Transverse colon (tissue), 4 donors: ENCODE measurements around the gene TRRAP. TPM values are rescaled to one million over a fixed set of nuclear protein-coding genes. Genes with fewer than 3 reads are reported as not detected.

ENCODE experiments used
- DNase-seq: peaks from one replicate; pipeline ENCODE4 v3.0.0-alpha.2; 2019
- H3K27ac ChIP-seq, 4 donors: fragments of 200-600 bp; sonication (generic); 2 replicates each; pipeline ENCODE4 v1.5.1; 2016 to 2018; ENCODE audit warnings: inconsistent platforms in 4 of 4
- H3K27me3 ChIP-seq: fragments of 200-600 bp; sonication (generic); 2 replicates; pipeline ENCODE4 v1.5.1; 2017; ENCODE audit warnings: inconsistent platforms
- H3K36me3 ChIP-seq, 4 donors: fragments of 200-600 bp; sonication (generic); 2 replicates each; pipeline ENCODE4 v1.5.1; 2017 to 2019; ENCODE audit warnings: inconsistent platforms in 4 of 4
- H3K4me1 ChIP-seq, 4 donors: fragments of 200-600 bp; sonication (generic); 2 replicates each; pipeline ENCODE4 v1.5.1; 2017 to 2020; ENCODE audit warnings: inconsistent platforms in 4 of 4
- H3K4me3 ChIP-seq, 4 donors: fragments of 200-600 bp; sonication (generic); 1 replicate in 1 of 4; 2 replicates in 3 of 4; pipeline versions ENCODE4 v1.5.1 to v1.6.1; 2017 to 2019; ENCODE audit warnings: inconsistent platforms in 4 of 4
- H3K9me3 ChIP-seq, 2 donors: fragments of 200-600 bp; sonication (generic); 2 replicates each; pipeline ENCODE4 v1.5.1; 2017 to 2019; ENCODE audit warnings: inconsistent platforms in 2 of 2
- EP300 ChIP-seq: sonication (generic); formaldehyde crosslinking; IDR thresholded peaks from one replicate; pipeline ENCODE4 v1.6.1; 2017; ENCODE audit warnings: antibody characterized with exemption, low read depth
- POLR2A ChIP-seq: fragments of 450-650 bp; IDR thresholded peaks from one replicate; pipeline ENCODE4 v1.6.1; 2016; ENCODE audit warnings: antibody characterized with exemption, mild to moderate bottlenecking, moderate library complexity
- POLR2AphosphoS5 ChIP-seq, 3 donors: sonication (generic); formaldehyde crosslinking; IDR thresholded peaks; one replicate each; pipeline ENCODE4 v1.6.1; 2016; ENCODE audit warnings: antibody characterized with exemption in 3 of 3
- WGBS, 2 donors: methylation state at CpG; one replicate each; pipeline ENCODE4 v1.1.5; 2018; ENCODE audit warnings: low coverage in 1 of 2; 5-methylcytosine and 5-hydroxymethylcytosine counted together
- in situ Hi-C, 4 donors: fragments of 200-750 bp; cut with MboI; loops; one replicate each; pipeline versions ENCODE4 v1.15.0 to v1.15.1; 2017; ENCODE audit warnings: low sequenced_read_pairs in 3 of 4, low pct_ligation_motif_present in 1 of 4, low pct_unique_long_range_greater_than_20kb in 1 of 4
- intact Hi-C: fragments of 100-400 bp; cut with DNase I; formaldehyde crosslinking; loops from one replicate; pipeline ENCODE4 v1.15.1; 2023; ENCODE audit warnings: low total_unique reads
- total RNA-seq, 4 donors: library from RNA; depleted of rRNA; stranded (reverse); fragments of >200 nt; gene quantifications; one replicate each; pipeline ENCODE4 v1.1.0, GENCODE V29; 2016
- TF ChIP-seq, protein P1 (sequence below), 5 experiments: fragments of 200-600 bp in 3 of 5; fragments of 450-650 bp in 2 of 5; sonication (generic) in 3 of 5; IDR thresholded peaks; 1 replicate in 2 of 5; 2 replicates in 3 of 5; pipeline ENCODE4 v1.5.1; 2016 to 2017; ENCODE audit warnings: antibody characterized with exemption in 5 of 5, inconsistent platforms in 3 of 5, mild to moderate bottlenecking in 2 of 5, moderate library complexity in 1 of 5

Gene TRRAP
- total RNA-seq, 4 donors from 2014 or later = 27.3 to 73.3 (median 38.0) TPM

- H3K9me3 ChIP-seq = no peaks in the 10 kb centered on the region
- H3K4me3 ChIP-seq = no peak overlapping the region
- TF ChIP-seq EP300 (no peak), POLR2AphosphoS5 (IDR thresholded peaks at IDR 0.05) (no peak), POLR2A (no peak)
- TF ChIP-seq, protein P1, sequence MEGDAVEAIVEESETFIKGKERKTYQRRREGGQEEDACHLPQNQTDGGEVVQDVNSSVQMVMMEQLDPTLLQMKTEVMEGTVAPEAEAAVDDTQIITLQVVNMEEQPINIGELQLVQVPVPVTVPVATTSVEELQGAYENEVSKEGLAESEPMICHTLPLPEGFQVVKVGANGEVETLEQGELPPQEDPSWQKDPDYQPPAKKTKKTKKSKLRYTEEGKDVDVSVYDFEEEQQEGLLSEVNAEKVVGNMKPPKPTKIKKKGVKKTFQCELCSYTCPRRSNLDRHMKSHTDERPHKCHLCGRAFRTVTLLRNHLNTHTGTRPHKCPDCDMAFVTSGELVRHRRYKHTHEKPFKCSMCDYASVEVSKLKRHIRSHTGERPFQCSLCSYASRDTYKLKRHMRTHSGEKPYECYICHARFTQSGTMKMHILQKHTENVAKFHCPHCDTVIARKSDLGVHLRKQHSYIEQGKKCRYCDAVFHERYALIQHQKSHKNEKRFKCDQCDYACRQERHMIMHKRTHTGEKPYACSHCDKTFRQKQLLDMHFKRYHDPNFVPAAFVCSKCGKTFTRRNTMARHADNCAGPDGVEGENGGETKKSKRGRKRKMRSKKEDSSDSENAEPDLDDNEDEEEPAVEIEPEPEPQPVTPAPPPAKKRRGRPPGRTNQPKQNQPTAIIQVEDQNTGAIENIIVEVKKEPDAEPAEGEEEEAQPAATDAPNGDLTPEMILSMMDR (IDR thresholded peaks at IDR 0.05) = no peak
- 92 to 100% methylated on average over 1 to 15 of the region's 15 CpGs for WGBS, 2 donors
- in situ Hi-C loops = no loop called here
- intact Hi-C loops = no loop called here
- H3K4me1 ChIP-seq = peaks cover 0 to 5% (median 1%) of the 10 kb centered on the region in 4 donors
- peaks cover 0 to 40% (median 13%) of the 10 kb centered on the region in 4 donors for H3K36me3 ChIP-seq
- H3K27ac ChIP-seq = no peak overlapping the region
- no peaks in the 10 kb centered on the region for H3K27me3 ChIP-seq
- no peak for DNase-seq
Measured at GRCh38 chr7:99003419-99003818, 125.1 kb downstream of the TRRAP start.

DNA sequence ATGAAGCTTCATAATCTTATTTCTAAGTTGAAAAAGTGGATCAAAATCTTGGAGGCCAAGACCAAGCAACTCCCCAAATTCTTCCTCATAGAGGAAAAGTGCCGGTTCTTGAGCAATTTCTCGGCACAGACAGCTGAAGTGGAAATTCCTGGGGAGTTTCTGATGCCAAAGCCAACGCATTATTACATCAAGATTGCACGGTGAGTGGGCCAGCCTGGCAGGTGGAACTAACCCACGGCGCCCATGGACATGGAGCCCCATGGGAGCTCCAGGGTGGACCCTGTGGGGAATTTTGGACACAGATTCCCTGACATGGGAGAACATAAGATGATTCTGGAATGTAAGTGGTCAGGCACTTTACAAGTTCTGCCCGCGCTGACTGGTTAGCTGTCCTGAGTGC is 125.9 kb downstream of the TRRAP start:
- Histone ChIP-seq H3K27me3 (no peaks in the 10 kb centered on the region), H3K36me3 (peaks cover 0 to 48% (median 14%) of the 10 kb centered on the region in 4 donors), H3K4me3 (no peak overlapping the region), H3K27ac (no peak overlapping the region), H3K9me3 (no peaks in the 10 kb centered on the region), H3K4me1 (peaks cover 0 to 2% (median 0%) of the 10 kb centered on the region in 4 donors)
- DNase-seq = no peak
- WGBS, 2 donors = 80 to 94% methylated on average over 1 to 8 of the region's 8 CpGs
- in situ Hi-C loops = no loop called here
- intact Hi-C loops = no loop called here
- TF ChIP-seq, protein P1 (IDR thresholded peaks at IDR 0.05) = no peak
- TF ChIP-seq POLR2AphosphoS5 (IDR thresholded peaks at IDR 0.05) (no peak), POLR2A (no peak), EP300 (no peak)

DNA sequence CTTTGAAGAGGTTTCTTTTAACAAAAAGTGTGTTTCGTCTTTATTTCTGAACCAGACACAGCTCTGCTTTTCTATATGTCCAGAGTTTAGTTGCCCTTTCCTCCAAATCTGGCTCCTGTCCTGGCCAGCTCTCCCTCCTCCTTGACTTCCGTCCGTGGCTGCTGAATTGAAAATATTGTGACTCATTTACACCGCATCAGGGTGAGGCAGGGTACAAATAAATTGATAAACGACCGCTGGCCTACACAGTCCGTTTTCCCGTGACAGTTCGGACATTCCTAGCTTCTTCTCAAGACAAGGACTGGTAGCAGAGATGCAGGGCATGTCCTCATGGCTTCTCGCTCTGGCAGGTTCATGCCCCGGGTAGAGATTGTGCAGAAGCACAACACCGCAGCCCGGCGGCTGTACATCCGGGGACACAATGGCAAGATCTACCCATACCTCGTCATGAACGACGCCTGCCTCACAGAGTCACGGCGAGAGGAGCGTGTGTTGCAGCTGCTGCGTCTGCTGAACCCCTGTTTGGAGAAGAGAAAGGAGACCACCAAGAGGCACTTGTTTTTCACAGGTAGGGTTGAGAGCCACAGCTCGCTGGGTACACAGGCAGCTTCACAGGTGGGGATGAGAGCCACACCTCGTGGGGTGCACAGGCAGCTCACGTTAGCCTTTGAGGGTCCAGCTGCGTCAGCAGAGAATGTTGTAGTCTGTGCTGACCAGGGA is 126.6 kb downstream of the TRRAP start:
- H3K4me3 ChIP-seq = no peak overlapping the region
- H3K9me3 ChIP-seq = no peaks in the 10 kb centered on the region
- intact Hi-C loops (no loop called here), in situ Hi-C loops (no loop called here)
- no peaks in the 10 kb centered on the region for H3K27me3 ChIP-seq
- H3K36me3 ChIP-seq = peaks cover 0 to 50% (median 14%) of the 10 kb centered on the region in 4 donors
- no peaks in the 10 kb centered on the region for H3K4me1 ChIP-seq
- TF ChIP-seq, protein P1 (IDR thresholded peaks at IDR 0.05) = no peak
- TF ChIP-seq POLR2AphosphoS5 (IDR thresholded peaks at IDR 0.05) (no peak), EP300 (no peak), POLR2A (no peak)
- no peak for DNase-seq
- H3K27ac ChIP-seq = no peak overlapping the region
- 91 to 92% methylated on average over 16 to 22 of the region's 26 CpGs for WGBS, 2 donors

- in situ Hi-C loops (no loop called here), intact Hi-C loops (no loop called here)
- WGBS, 2 donors = 82 to 90% methylated on average over 4 to 15 of the region's 15 CpGs
- no peak overlapping the region for H3K27ac ChIP-seq
- H3K4me3 ChIP-seq = no peak overlapping the region
- H3K36me3 ChIP-seq = peaks cover 0 to 52% (median 17%) of the 10 kb centered on the region in 4 donors
- H3K27me3 ChIP-seq = no peaks in the 10 kb centered on the region
- H3K4me1 ChIP-seq = no peaks in the 10 kb centered on the region
- H3K9me3 ChIP-seq = no peaks in the 10 kb centered on the region
- TF ChIP-seq POLR2A (no peak), EP300 (no peak), POLR2AphosphoS5 (IDR thresholded peaks at IDR 0.05) (no peak)
- TF ChIP-seq, protein P1 (IDR thresholded peaks at IDR 0.05) = no peak
- no peak for DNase-seq
Measured at GRCh38 chr7:99005776-99006175, 127.4 kb downstream of the TRRAP start.
